Measurements from ENCODE around the gene EML5. TPM values are rescaled to one million over a fixed set of nuclear protein-coding genes. Genes with fewer than 3 reads are reported as not detected.

The EML5 gene
- total RNA-seq, 1 experiment from 2014 or later, result 0.52 TPM

GRCh38 chr14:88838015-88838414 lies 45.3 kb upstream of the EML5 start:
- Mint-ChIP-seq H3K27ac (ENCODE audit: unreplicated experiment) (no peak overlapping the region), H3K4me1 (ENCODE audit: low read depth, unreplicated experiment) (peaks cover 7% of the 10 kb centered on the region), H3K9me3 (ENCODE audit: low read depth, unreplicated experiment) (no peaks in the 10 kb centered on the region), H3K27me3 (ENCODE audit: unreplicated experiment) (no peaks in the 10 kb centered on the region), H3K4me3 (ENCODE audit: low read depth, unreplicated experiment) (no peak overlapping the region), H3K36me3 (ENCODE audit: insufficient read depth, unreplicated experiment) (no peaks in the 10 kb centered on the region)
- TF ChIP-seq CTCF (IDR thresholded peaks at IDR 0.05; ENCODE audit: unreplicated experiment), result no peak
- CTCF ChIA-PET, result no interaction called here
- intact Hi-C loops (cut with micrococcal nuclease; ENCODE audit: unreplicated experiment), result no loop called here
- DNase-seq, result no peak
- BruUV-seq (replicated peaks), result no TSS peak

- Mint-ChIP-seq H3K4me3 (ENCODE audit: low read depth, unreplicated experiment) (no peak overlapping the region), H3K9me3 (ENCODE audit: low read depth, unreplicated experiment) (no peaks in the 10 kb centered on the region), H3K36me3 (ENCODE audit: insufficient read depth, unreplicated experiment) (no peaks in the 10 kb centered on the region), H3K27ac (ENCODE audit: unreplicated experiment) (no peak overlapping the region), H3K27me3 (ENCODE audit: unreplicated experiment) (no peaks in the 10 kb centered on the region), H3K4me1 (ENCODE audit: low read depth, unreplicated experiment) (peaks cover 7% of the 10 kb centered on the region)
- DNase-seq, result no peak
- intact Hi-C loops (cut with micrococcal nuclease; ENCODE audit: unreplicated experiment), result no loop called here
- TF ChIP-seq CTCF (IDR thresholded peaks at IDR 0.05; ENCODE audit: unreplicated experiment), result no peak
- no TSS peak for BruUV-seq (replicated peaks)
- CTCF ChIA-PET, result no interaction called here
Observed at GRCh38 chr14:88837495-88837894, 44.7 kb upstream of the EML5 start.

GRCh38 chr14:88835661-88836060 lies 42.9 kb upstream of the EML5 start:
- Mint-ChIP-seq H3K27ac (ENCODE audit: unreplicated experiment) (no peak overlapping the region), H3K4me1 (ENCODE audit: low read depth, unreplicated experiment) (peaks cover 7% of the 10 kb centered on the region), H3K4me3 (ENCODE audit: low read depth, unreplicated experiment) (no peak overlapping the region), H3K36me3 (ENCODE audit: insufficient read depth, unreplicated experiment) (no peaks in the 10 kb centered on the region), H3K9me3 (ENCODE audit: low read depth, unreplicated experiment) (no peaks in the 10 kb centered on the region), H3K27me3 (ENCODE audit: unreplicated experiment) (no peaks in the 10 kb centered on the region)
- CTCF ChIA-PET, result no interaction called here
- no peak for DNase-seq
- intact Hi-C loops (cut with micrococcal nuclease; ENCODE audit: unreplicated experiment), result no loop called here
- no peak for TF ChIP-seq CTCF (IDR thresholded peaks at IDR 0.05; ENCODE audit: unreplicated experiment)
- BruUV-seq (replicated peaks), result no TSS peak

GRCh38 chr14:88834883-88835431 lies 42.2 kb upstream of the EML5 start:
- H3K27me3 Mint-ChIP-seq (ENCODE audit: unreplicated experiment), result no peaks in the 10 kb centered on the region
- H3K4me1 Mint-ChIP-seq (ENCODE audit: low read depth, unreplicated experiment), result peaks cover 7% of the 10 kb centered on the region
- intact Hi-C loops (cut with micrococcal nuclease; ENCODE audit: unreplicated experiment), result no loop called here
- H3K27ac Mint-ChIP-seq (ENCODE audit: unreplicated experiment), result no peak overlapping the region
- no peak overlapping the region for H3K4me3 Mint-ChIP-seq (ENCODE audit: low read depth, unreplicated experiment)
- DNase-seq, result no peak
- no TSS peak for BruUV-seq (replicated peaks)
- TF ChIP-seq CTCF (IDR thresholded peaks at IDR 0.05; ENCODE audit: unreplicated experiment), result no peak
- CTCF ChIA-PET, result no interaction called here
- no peaks in the 10 kb centered on the region for H3K9me3 Mint-ChIP-seq (ENCODE audit: low read depth, unreplicated experiment)
- H3K36me3 Mint-ChIP-seq (ENCODE audit: insufficient read depth, unreplicated experiment), result no peaks in the 10 kb centered on the region

All from Calu3 (cell line).